Urinary bladder (tissue), 4 donors: ENCODE measurements around the gene KCNIP4. TPM values are rescaled to one million over a fixed set of nuclear protein-coding genes. Genes with fewer than 3 reads are reported as not detected.

Source experiments
- DNase-seq: peaks from one replicate; pipeline ENCODE4 v3.0.0-alpha.2; 2015; ENCODE audit errors: extremely low spot score
- H3K27ac ChIP-seq: one replicate; pipeline ENCODE4 v1.5.1; 2013; ENCODE audit warnings: low read depth, mild to moderate bottlenecking, moderate library complexity
- H3K36me3 ChIP-seq: one replicate; pipeline ENCODE4 v1.6.1; 2013; ENCODE audit warnings: mild to moderate bottlenecking, moderate library complexity; ENCODE audit not compliant: insufficient read depth
- H3K4me1 ChIP-seq: one replicate; pipeline ENCODE4 v1.6.1; 2013; ENCODE audit warnings: mild to moderate bottlenecking, moderate library complexity; ENCODE audit not compliant: insufficient read depth
- H3K4me3 ChIP-seq: one replicate; pipeline ENCODE4 v1.5.1; 2013; ENCODE audit warnings: low read depth, low read length
- WGBS: extraction: QIAGEN DNeasy Blood & Tissue Kit; methylation state at CpG from one replicate; pipeline ENCODE4 v1.1.7; 2013; 5-methylcytosine and 5-hydroxymethylcytosine counted together
- polyA plus RNA-seq: library from polyadenylated mRNA; stranded (reverse); fragments of 200-250 nt; gene quantifications from one replicate; pipeline ENCODE4 v1.2.3, GENCODE V29; 2013
- total RNA-seq: library from RNA; depleted of rRNA; stranded (reverse); fragments of >200 nt; gene quantifications from one replicate; pipeline ENCODE4 v1.2.3, GENCODE V29; 2014
- donor health status: healthy with polysubstance abuse.
- donor health status: healthy.

KCNIP4 gene
- total and polyA plus RNA-seq, 2 donors = 4.9 to 23.5 TPM

GRCh38 chr4:21577056-21577455, 371.5 kb downstream of the KCNIP4 start:
- no peaks in the 10 kb centered on the region for H3K36me3 ChIP-seq
- 95% methylated on average over 2 of the region's 2 CpGs for WGBS
- H3K27ac ChIP-seq = no peak overlapping the region
- no peak for DNase-seq
- no peak overlapping the region for H3K4me3 ChIP-seq
- H3K4me1 ChIP-seq = no peaks in the 10 kb centered on the region

DNA sequence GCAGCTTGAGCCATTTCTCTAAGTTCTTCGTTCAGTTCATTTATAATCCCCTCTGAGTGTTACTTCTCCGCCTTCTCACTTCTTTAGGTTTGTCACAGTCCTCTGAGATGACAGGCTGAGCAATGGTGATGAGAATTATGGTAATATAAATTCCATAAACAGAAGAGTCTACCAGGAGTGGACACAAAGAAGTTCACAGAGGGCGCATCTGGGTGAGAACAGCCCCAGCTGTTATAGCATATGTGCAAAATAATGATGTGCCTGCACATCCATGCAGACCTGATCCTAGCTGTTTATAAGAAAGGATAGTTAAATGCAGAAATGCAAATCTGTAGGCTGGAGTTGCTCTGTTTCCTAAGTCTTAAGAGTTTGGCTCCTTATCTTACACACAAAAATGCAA, 377.5 kb downstream of the KCNIP4 start:
- no peak overlapping the region for H3K4me3 ChIP-seq
- no peaks in the 10 kb centered on the region for H3K36me3 ChIP-seq
- 75% methylated on average over 3 of the region's 3 CpGs for WGBS
- H3K4me1 ChIP-seq = no peaks in the 10 kb centered on the region
- H3K27ac ChIP-seq = no peak overlapping the region
- no peak for DNase-seq

DNA sequence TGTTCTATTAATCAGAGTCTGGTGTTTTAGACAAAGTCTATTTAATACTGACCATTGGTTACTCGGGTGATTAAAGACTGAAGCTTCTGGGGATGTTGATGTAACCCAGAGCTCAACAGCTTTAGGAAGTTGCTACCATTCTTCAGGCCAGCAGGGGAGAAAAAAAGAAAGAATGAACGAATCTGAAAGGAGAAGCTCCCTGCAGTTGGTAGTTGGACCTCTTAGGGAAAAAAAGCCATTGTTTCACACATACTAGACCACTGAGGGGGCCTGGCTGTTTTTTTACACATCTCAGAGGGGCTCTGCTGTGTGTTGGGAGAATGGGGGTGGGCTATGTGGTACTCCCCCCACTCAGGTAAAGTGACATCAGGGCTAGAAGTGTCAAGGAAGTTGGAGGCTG, 378.9 kb downstream of the KCNIP4 start:
- H3K4me1 ChIP-seq = no peaks in the 10 kb centered on the region
- no peaks in the 10 kb centered on the region for H3K36me3 ChIP-seq
- H3K27ac ChIP-seq = no peak overlapping the region
- DNase-seq = no peak
- 59% methylated on average over 2 of the region's 2 CpGs for WGBS
- no peak overlapping the region for H3K4me3 ChIP-seq

- WGBS = 91% methylated on average over 3 of the region's 3 CpGs
- Histone ChIP-seq H3K4me1 (no peaks in the 10 kb centered on the region), H3K4me3 (no peak overlapping the region), H3K36me3 (no peaks in the 10 kb centered on the region), H3K27ac (no peak overlapping the region)
- DNase-seq = no peak
Observed at GRCh38 chr4:21555083-21555482, 393.5 kb downstream of the KCNIP4 start.

DNA sequence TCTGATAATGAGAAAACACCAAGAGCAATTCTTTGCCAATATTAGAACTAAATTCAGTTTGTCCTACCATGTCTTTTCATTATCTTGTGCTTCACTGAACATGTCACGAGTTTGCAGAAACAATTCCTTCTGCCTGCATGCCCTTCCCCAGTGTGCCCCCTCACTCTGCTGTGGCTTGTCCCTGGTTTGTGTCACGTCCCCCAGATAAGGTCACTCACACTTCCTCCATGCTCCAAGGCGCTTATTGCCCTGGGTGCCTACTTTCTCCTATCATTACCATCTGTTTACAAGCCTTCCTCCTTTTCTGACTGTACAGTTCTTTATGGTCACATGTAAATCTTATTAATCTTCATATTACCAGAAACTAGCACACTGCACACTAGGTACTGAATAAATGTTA, 394.1 kb downstream of the KCNIP4 start:
- Histone ChIP-seq H3K36me3 (no peaks in the 10 kb centered on the region), H3K27ac (no peak overlapping the region), H3K4me3 (no peak overlapping the region), H3K4me1 (no peaks in the 10 kb centered on the region)
- 62% methylated on average over 3 of the region's 3 CpGs for WGBS
- DNase-seq = no peak

GRCh38 chr4:21554066-21554465, 394.5 kb downstream of the KCNIP4 start:
- 58% methylated on average over 1 of the region's 1 CpG for WGBS
- H3K4me1 ChIP-seq = no peaks in the 10 kb centered on the region
- H3K36me3 ChIP-seq = no peaks in the 10 kb centered on the region
- no peak overlapping the region for H3K4me3 ChIP-seq
- DNase-seq = no peak
- H3K27ac ChIP-seq = no peak overlapping the region

- Histone ChIP-seq H3K27ac (no peak overlapping the region), H3K4me3 (no peak overlapping the region), H3K36me3 (no peaks in the 10 kb centered on the region), H3K4me1 (no peaks in the 10 kb centered on the region)
- WGBS = 32% methylated on average over 1 of the region's 1 CpG
- DNase-seq = no peak
Observed at GRCh38 chr4:21552455-21552854, 396.1 kb downstream of the KCNIP4 start.

DNA sequence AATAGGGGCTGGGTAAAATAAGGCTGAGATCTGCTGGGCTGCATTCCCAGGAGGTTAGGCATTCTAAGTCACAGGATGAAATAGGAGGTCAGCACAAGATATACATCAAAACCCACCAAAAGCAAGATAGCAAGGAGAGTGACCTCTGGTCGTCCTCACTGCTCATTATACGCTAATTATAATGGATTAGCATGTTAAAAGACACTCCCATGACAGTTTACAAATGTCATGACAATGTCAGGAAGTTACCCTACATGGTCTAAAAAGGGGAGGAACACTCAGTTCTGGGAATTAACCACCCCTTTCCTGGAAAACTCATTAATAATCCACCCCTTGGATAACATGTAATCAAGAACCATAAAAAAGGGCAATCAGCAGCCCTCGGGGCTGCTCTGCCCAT, 403.6 kb downstream of the KCNIP4 start:
- Histone ChIP-seq H3K36me3 (no peaks in the 10 kb centered on the region), H3K27ac (no peak overlapping the region), H3K4me3 (no peak overlapping the region), H3K4me1 (no peaks in the 10 kb centered on the region)
- 83% methylated on average over 3 of the region's 3 CpGs for WGBS
- no peak for DNase-seq

DNA sequence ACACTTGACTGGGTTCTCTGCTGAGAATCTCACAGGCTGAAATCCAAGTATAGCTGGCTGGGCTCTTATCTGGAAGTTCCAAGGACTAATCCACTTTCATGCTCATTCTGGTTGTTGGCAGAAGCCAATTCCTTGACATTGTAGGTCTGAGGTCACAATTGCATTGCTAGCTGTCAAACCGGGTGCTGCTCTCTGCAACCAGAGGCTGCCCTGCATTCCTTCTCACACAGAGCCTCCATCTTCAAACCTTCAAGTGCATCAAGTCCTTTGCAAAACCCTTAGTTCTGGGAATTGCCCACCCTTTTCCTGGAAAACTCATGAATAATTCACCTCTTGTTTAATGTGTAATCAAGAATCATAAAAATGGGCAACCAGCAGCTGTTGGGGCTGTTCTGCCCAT, 404.2 kb downstream of the KCNIP4 start:
- WGBS = 11% methylated on average over 1 of the region's 1 CpG
- Histone ChIP-seq H3K4me3 (no peak overlapping the region), H3K27ac (no peak overlapping the region), H3K36me3 (no peaks in the 10 kb centered on the region), H3K4me1 (no peaks in the 10 kb centered on the region)
- no peak for DNase-seq

DNA sequence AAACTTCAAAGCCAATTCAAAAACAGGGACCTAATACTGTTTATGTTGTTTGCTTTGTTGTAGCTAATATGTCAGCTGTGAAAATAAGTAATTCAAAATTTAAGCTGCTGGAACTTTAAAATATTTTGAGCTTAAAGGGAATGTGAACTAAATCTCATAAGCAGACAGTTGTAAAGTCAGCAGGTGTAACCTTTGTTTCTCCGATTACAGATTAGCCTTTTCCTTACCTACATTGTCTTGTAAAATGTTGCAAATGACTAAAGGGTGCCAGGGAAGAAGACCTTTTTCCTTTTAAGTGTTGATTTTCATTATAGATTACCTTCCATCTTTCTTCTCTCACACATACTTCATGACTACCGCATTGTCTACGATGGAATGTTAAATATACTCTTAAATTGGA, 405.1 kb downstream of the KCNIP4 start:
- H3K36me3 ChIP-seq = no peaks in the 10 kb centered on the region
- DNase-seq = no peak
- 85% methylated on average over 3 of the region's 3 CpGs for WGBS
- H3K4me1 ChIP-seq = no peaks in the 10 kb centered on the region
- H3K4me3 ChIP-seq = no peak overlapping the region
- H3K27ac ChIP-seq = no peak overlapping the region

DNA sequence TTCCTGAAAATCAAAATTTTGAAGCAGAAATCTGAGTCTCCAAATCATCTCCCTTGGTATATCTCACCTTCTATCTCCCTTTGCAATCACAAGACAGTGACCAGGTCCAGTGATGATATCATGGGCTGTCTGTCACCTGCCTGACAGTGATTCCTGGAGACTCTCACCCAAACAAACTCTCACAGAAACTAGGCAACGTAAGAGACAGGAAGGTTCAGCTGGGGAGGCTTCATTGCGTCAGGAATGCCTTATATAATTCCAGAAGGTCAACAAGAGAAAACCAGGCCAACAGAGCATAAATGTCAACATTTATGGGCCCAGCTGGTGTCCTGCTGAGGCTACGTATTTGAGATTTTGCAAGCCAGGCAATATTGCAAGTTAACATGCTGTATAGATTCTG, 412.7 kb downstream of the KCNIP4 start:
- Histone ChIP-seq H3K4me3 (no peak overlapping the region), H3K36me3 (no peaks in the 10 kb centered on the region), H3K27ac (no peak overlapping the region), H3K4me1 (no peaks in the 10 kb centered on the region)
- no peak for DNase-seq
- 22% methylated on average over 3 of the region's 3 CpGs for WGBS

DNA sequence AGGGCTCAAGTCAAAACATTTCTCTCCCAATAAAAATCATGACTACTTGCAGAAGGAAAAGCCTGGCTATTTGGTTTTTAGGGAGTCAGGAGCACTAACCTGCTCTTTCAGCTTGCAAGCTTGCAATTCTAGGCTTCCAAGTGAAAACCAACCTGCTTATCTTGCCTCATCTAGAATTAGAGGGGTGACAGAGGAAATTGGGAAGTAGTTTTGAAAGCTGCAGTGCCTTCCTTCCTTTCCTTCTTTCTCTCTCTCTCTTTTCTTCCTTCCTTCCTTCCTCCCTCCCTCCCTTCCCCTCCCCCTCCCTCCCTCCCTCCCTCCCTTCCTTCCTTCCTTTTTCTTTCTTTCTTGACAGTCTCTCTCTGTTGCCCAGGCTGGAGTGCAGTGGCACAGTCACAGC, 417.5 kb downstream of the KCNIP4 start:
- no peak overlapping the region for H3K4me3 ChIP-seq
- no peak for DNase-seq
- no peak overlapping the region for H3K27ac ChIP-seq
- no peaks in the 10 kb centered on the region for H3K4me1 ChIP-seq
- H3K36me3 ChIP-seq = no peaks in the 10 kb centered on the region

- Histone ChIP-seq H3K36me3 (no peaks in the 10 kb centered on the region), H3K4me1 (no peaks in the 10 kb centered on the region), H3K27ac (no peak overlapping the region), H3K4me3 (no peak overlapping the region)
- 78% methylated on average over 1 of the region's 1 CpG for WGBS
- no peak for DNase-seq
Observed at GRCh38 chr4:21529214-21529613, 419.4 kb downstream of the KCNIP4 start.

GRCh38 chr4:21522296-21522695, 426.3 kb downstream of the KCNIP4 start:
- Histone ChIP-seq H3K36me3 (no peaks in the 10 kb centered on the region), H3K4me1 (no peaks in the 10 kb centered on the region), H3K27ac (no peak overlapping the region), H3K4me3 (no peak overlapping the region)
- WGBS = 95% methylated on average over 3 of the region's 3 CpGs
- DNase-seq = no peak

DNA sequence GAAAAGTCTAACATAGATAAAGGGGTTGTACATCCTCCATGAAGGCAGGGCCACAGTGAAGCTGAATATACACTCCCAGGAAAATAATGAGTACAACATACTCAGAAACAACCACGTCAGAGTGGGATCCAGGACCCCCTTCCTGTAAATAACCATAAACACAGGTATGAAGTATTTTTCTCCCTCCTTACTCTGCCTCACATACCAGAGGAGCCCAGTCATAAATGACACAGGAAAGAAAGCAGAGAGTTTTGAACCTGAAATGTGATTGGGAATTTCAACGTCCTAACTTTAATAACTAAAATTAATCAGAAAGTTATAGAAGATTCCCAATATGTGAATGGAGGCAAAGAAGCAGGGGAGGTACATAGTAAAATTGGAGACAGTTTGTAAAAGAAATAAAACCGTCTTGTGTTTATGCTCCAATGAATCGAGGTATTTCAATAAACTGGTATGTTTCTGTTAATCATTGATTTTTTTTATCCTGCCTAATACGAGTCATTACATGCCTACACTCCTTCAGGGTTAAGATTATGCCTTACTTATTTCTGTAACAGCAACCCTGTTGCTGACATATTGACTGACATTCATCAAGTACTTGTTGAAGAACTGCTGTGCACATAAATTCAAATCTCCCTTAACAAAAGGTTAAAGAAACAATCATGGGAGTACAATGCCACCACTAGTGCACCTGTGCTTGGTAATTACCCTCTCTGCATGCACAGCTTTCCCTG, 431.3 kb downstream of the KCNIP4 start:
- Histone ChIP-seq H3K36me3 (no peaks in the 10 kb centered on the region), H3K4me1 (no peaks in the 10 kb centered on the region), H3K4me3 (no peak overlapping the region), H3K27ac (no peak overlapping the region)
- 83% methylated on average over 5 of the region's 5 CpGs for WGBS
- no peak for DNase-seq
